GM21576 (cell line): ENCODE results near the gene KLHL29.

ENCODE experiments used
- ATAC-seq: cut with Tn5 transposase; IDR thresholded peaks from one replicate; pipeline ENCODE4 v1.9.1; 2021; ENCODE audit warnings: mild to moderate bottlenecking, moderate library complexity; ENCODE audit not compliant: unreplicated experiment

KLHL29 gene

GRCh38 chr2:23686405-23687029 is 301.5 kb downstream of the KLHL29 start:
- ATAC-seq, result no peak

GRCh38 chr2:23687214-23687613 is 302.2 kb downstream of the KLHL29 start:
- ATAC-seq, result no peak

GRCh38 chr2:23687713-23688112 is 302.7 kb downstream of the KLHL29 start:
- ATAC-seq, result no peak

GRCh38 chr2:23688486-23689130 is 303.6 kb downstream of the KLHL29 start:
- no peak for ATAC-seq

- ATAC-seq, result no peak
Measured at GRCh38 chr2:23689131-23689700, 304.2 kb downstream of the KLHL29 start.

GRCh38 chr2:23689891-23690290 is 304.9 kb downstream of the KLHL29 start:
- no peak for ATAC-seq

- no peak for ATAC-seq
Measured at GRCh38 chr2:23690421-23691105, 305.6 kb downstream of the KLHL29 start.

- no peak for ATAC-seq
Measured at GRCh38 chr2:23691106-23691470, 306.1 kb downstream of the KLHL29 start.

- no peak for ATAC-seq
Measured at GRCh38 chr2:23691565-23691964, 306.6 kb downstream of the KLHL29 start.

GRCh38 chr2:23692263-23692662 is 307.3 kb downstream of the KLHL29 start:
- ATAC-seq, result no peak

GRCh38 chr2:23692851-23693605 is 308.0 kb downstream of the KLHL29 start:
- ATAC-seq, result no peak

GRCh38 chr2:23693606-23693951 is 308.6 kb downstream of the KLHL29 start:
- ATAC-seq, result no peak

- no peak for ATAC-seq
Measured at GRCh38 chr2:23694058-23695045, 309.4 kb downstream of the KLHL29 start.

GRCh38 chr2:23695214-23695889 is 310.4 kb downstream of the KLHL29 start:
- ATAC-seq, result no peak

GRCh38 chr2:23695890-23696751 is 311.1 kb downstream of the KLHL29 start:
- no peak for ATAC-seq

GRCh38 chr2:23696752-23697045 is 311.7 kb downstream of the KLHL29 start:
- ATAC-seq, result no peak

- ATAC-seq, result no peak
Measured at GRCh38 chr2:23697256-23698075, 312.5 kb downstream of the KLHL29 start.

- ATAC-seq, result no peak
Measured at GRCh38 chr2:23698116-23698693, 313.2 kb downstream of the KLHL29 start.
